ENCODE data around the gene TMEM132D. TPM values are rescaled to one million over a fixed set of nuclear protein-coding genes. Genes with fewer than 3 reads are reported as not detected.

Gene TMEM132D
- total RNA-seq, 1 experiment from 2014 or later, result 1.4 TPM

GRCh38 chr12:129873111-129873832 is 30.6 kb downstream of the TMEM132D start:
- Mint-ChIP-seq H3K36me3 (peaks cover 77% of the 10 kb centered on the region), H3K9me3 (peaks cover 80% of the 10 kb centered on the region), H3K27ac (no peak overlapping the region), H3K4me1 (0 out of 2 replicates have a peak, but pooled peaks cover 3% of the 10 kb centered on the region), H3K4me3 (no peak overlapping the region), H3K27me3 (ENCODE audit: low read depth) (peaks cover 13% of the 10 kb centered on the region)
- CTCF ChIA-PET, result no interaction called here
- POLR2A ChIA-PET, result no interaction called here
- ATAC-seq (no peak), DNase-seq (ENCODE audit: low spot score) (no peak)
- TF ChIP-seq ZNF219 (CRISPR knock-in tag; IDR thresholded peaks at IDR 0.05; ENCODE audit: borderline replicate concordance) (no peak), ZNF232 (CRISPR knock-in tag; IDR thresholded peaks at IDR 0.05) (no peak), IRF1 (CRISPR knock-in tag; IDR thresholded peaks at IDR 0.05) (no peak), CBFB (CRISPR knock-in tag; IDR thresholded peaks at IDR 0.05; ENCODE audit: low read depth) (no peak), E2F1 (CRISPR knock-in tag; IDR thresholded peaks at IDR 0.05) (no peak)

GRCh38 chr12:129871991-129872972 is 31.5 kb downstream of the TMEM132D start:
- Mint-ChIP-seq H3K4me1 (0 out of 2 replicates have a peak, but pooled peaks cover 3% of the 10 kb centered on the region), H3K9me3 (peaks cover 80% of the 10 kb centered on the region), H3K27me3 (ENCODE audit: low read depth) (peaks cover 13% of the 10 kb centered on the region), H3K36me3 (peaks cover 80% of the 10 kb centered on the region), H3K27ac (no peak overlapping the region), H3K4me3 (no peak overlapping the region; the same call in 1 of the 2 replicates)
- ChIA-PET CTCF (no interaction called here), POLR2A (no interaction called here)
- DNase-seq (ENCODE audit: low spot score), result no peak
- TF ChIP-seq TEAD4 (CRISPR knock-in tag; IDR thresholded peaks at IDR 0.05) (no peak), ZNF423 (CRISPR knock-in tag; IDR thresholded peaks at IDR 0.05) (peak; percentile 28; the same call in 1 of the 2 replicates)
- peak; percentile 73 for ATAC-seq

GRCh38 chr12:129870796-129871195 is 33.0 kb downstream of the TMEM132D start:
- peaks cover 79% of the 10 kb centered on the region for H3K36me3 Mint-ChIP-seq
- ATAC-seq, result no peak
- POLR2A ChIA-PET, result no interaction called here
- CTCF ChIA-PET, result no interaction called here
- no peak for DNase-seq (ENCODE audit: low spot score)
- TF ChIP-seq ZNF281 (CRISPR knock-in tag; IDR thresholded peaks at IDR 0.05) (no peak), GTF2I (CRISPR knock-in tag; conservative IDR thresholded peaks at IDR 0.05) (no peak)
- peaks cover 81% of the 10 kb centered on the region for H3K9me3 Mint-ChIP-seq
- no peak overlapping the region for H3K4me3 Mint-ChIP-seq
- H3K4me1 Mint-ChIP-seq, result 0 out of 2 replicates have a peak, but pooled peaks cover 3% of the 10 kb centered on the region
- H3K27me3 Mint-ChIP-seq (ENCODE audit: low read depth), result peaks cover 9% of the 10 kb centered on the region
- no peak overlapping the region for H3K27ac Mint-ChIP-seq

- H3K36me3 Mint-ChIP-seq, result peaks cover 80% of the 10 kb centered on the region
- ATAC-seq (no peak), DNase-seq (ENCODE audit: low spot score) (no peak)
- peaks cover 9% of the 10 kb centered on the region for H3K27me3 Mint-ChIP-seq (ENCODE audit: low read depth)
- no peak overlapping the region for H3K4me3 Mint-ChIP-seq
- ChIA-PET POLR2A (no interaction called here), CTCF (no interaction called here)
- 0 out of 2 replicates have a peak, but pooled peaks cover 3% of the 10 kb centered on the region for H3K4me1 Mint-ChIP-seq
- H3K27ac Mint-ChIP-seq, result no peak overlapping the region
- TF ChIP-seq ZNF512 (CRISPR knock-in tag; IDR thresholded peaks at IDR 0.05; ENCODE audit: borderline replicate concordance) (no peak), TEAD4 (CRISPR knock-in tag; IDR thresholded peaks at IDR 0.05) (no peak), AFF4 (CRISPR knock-in tag; IDR thresholded peaks at IDR 0.05; ENCODE audit: borderline replicate concordance) (no peak), ZMAT4 (CRISPR knock-in tag; IDR thresholded peaks at IDR 0.05) (no peak), ZNF138 (CRISPR knock-in tag; conservative IDR thresholded peaks at IDR 0.05) (no peak)
- H3K9me3 Mint-ChIP-seq, result peaks cover 81% of the 10 kb centered on the region
Measured at GRCh38 chr12:129870136-129870535, 33.7 kb downstream of the TMEM132D start.

All from WTC11 (cell line).